ENCODE data around the gene TLK2. TPM values are rescaled to one million over a fixed set of nuclear protein-coding genes. Genes with fewer than 3 reads are reported as not detected.
"Not testable (repeated sequence)": the region's sequence is repeated elsewhere in the genome, so short reads cannot be mapped to it uniquely, and the experiment has no call there.

The TLK2 gene
- total RNA-seq, 1 experiment from 2014 or later: 56.1 TPM

DNA sequence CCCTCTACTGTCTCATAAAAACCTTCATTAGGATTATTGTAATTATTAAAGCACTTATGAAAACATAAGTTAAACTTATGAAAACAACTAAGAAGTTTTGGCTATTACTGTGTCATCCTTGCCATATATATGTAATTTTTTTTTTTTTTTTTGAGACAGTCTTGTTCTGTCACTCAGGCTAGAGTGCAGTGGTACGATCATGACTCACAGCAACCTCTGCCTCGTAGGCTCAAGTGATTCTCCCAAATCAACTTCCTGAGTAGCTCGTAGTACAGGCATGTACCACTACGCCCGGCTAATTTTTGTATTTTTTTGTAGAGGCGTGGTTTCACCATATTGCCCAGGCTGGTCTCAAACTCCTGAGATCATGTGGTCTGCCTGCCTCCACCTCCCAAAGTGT lies 46.7 kb downstream of the TLK2 start:
- peak overlapping the region; percentile 49 for H3K27ac Mint-ChIP-seq (ENCODE audit: low read depth, unreplicated experiment)
- H3K27me3 Mint-ChIP-seq (ENCODE audit: insufficient read depth, unreplicated experiment); H3K4me1 Mint-ChIP-seq (ENCODE audit: insufficient read depth, unreplicated experiment); BruUV-seq (replicated peaks); H3K9me3 Mint-ChIP-seq (ENCODE audit: unreplicated experiment); CTCF ChIA-PET; H3K4me3 Mint-ChIP-seq (ENCODE audit: unreplicated experiment); intact Hi-C loops (cut with micrococcal nuclease): not testable (repeated sequence)
- peak; percentile 67 for DNase-seq (ENCODE audit: unreplicated experiment)
- H3K36me3 Mint-ChIP-seq (ENCODE audit: insufficient read depth, unreplicated experiment): peaks cover 57% of the 10 kb centered on the region
- POLR2A ChIA-PET: interaction anchor here (0.6 kb wide), 1 partner anchor 52 kb away, joined by 3 read pairs; no protein-coding TSS in a partner anchor

DNA sequence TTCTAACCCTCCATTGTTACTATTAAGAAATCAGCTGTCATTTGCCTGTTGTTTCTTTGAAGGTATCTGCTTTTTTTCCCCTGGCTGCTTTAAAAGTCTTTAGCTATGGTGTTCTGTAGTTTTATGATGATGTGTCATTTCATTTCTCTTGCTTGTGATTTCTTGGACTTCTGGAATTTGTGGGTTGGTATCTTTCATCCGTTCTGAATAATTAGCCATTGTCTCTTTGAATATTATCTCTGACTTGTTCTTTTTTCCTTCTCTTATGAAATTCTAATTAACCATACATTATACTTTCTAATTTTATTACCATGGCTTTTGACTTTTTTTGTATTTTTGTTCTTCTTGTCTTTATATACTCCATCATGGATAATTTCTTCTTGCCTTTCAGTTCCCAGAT lies 52.3 kb downstream of the TLK2 start:
- peaks cover 54% of the 10 kb centered on the region for H3K36me3 Mint-ChIP-seq (ENCODE audit: insufficient read depth, unreplicated experiment)
- H3K27me3 Mint-ChIP-seq (ENCODE audit: insufficient read depth, unreplicated experiment); intact Hi-C loops (cut with micrococcal nuclease); H3K9me3 Mint-ChIP-seq (ENCODE audit: unreplicated experiment); H3K27ac Mint-ChIP-seq (ENCODE audit: low read depth, unreplicated experiment); POLR2A ChIA-PET; DNase-seq (ENCODE audit: unreplicated experiment); CTCF ChIA-PET; H3K4me3 Mint-ChIP-seq (ENCODE audit: unreplicated experiment); BruUV-seq (replicated peaks): not testable (repeated sequence)
- peaks cover 11% of the 10 kb centered on the region for H3K4me1 Mint-ChIP-seq (ENCODE audit: insufficient read depth, unreplicated experiment)

DNA sequence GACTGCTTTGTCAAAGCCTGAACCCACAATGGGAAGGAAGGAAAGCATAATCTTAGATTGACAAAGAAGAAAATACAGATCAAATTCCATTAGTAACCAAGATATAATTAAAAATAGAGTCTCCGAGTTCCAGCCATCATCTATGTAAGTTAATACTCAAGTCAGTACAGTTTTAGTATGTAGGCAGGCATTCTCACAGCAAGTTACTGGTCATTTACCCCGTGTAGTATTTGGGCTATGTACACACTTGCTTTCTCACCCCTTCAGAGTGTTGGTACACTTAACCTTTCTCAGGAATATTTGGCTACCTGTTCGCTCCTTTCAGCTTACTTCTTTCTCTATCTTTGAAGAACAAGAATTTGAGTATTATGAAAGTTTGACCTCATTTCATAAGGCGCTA lies 57.9 kb downstream of the TLK2 start:
- peaks cover 58% of the 10 kb centered on the region for H3K36me3 Mint-ChIP-seq (ENCODE audit: insufficient read depth, unreplicated experiment)
- intact Hi-C loops (cut with micrococcal nuclease); H3K4me1 Mint-ChIP-seq (ENCODE audit: insufficient read depth, unreplicated experiment); BruUV-seq (replicated peaks); H3K27me3 Mint-ChIP-seq (ENCODE audit: insufficient read depth, unreplicated experiment); H3K4me3 Mint-ChIP-seq (ENCODE audit: unreplicated experiment); DNase-seq (ENCODE audit: unreplicated experiment); CTCF ChIA-PET; H3K9me3 Mint-ChIP-seq (ENCODE audit: unreplicated experiment); H3K27ac Mint-ChIP-seq (ENCODE audit: low read depth, unreplicated experiment); POLR2A ChIA-PET: not testable (repeated sequence)

DNA sequence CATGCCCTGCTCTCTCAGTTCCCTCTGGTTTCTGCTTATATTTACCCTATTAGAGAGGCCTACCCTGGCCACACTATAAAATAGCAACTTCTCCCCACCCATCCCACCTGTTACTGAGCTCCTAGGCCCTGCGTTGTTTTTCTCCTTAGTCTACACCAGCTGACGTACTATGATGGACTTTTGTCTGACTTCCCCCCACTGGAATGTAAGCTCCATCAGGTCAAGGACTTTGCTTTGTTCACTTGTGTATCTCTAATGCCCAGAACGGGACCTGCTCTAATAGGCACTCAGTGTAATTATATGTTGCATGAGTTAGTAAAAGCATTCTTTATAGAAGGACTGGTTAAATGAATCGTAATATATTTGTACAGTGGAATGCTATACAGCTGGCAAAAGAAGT lies 62.4 kb downstream of the TLK2 start:
- H3K27me3 Mint-ChIP-seq (ENCODE audit: insufficient read depth, unreplicated experiment); H3K27ac Mint-ChIP-seq (ENCODE audit: low read depth, unreplicated experiment); H3K9me3 Mint-ChIP-seq (ENCODE audit: unreplicated experiment); intact Hi-C loops (cut with micrococcal nuclease); DNase-seq (ENCODE audit: unreplicated experiment); BruUV-seq (replicated peaks); POLR2A ChIA-PET; CTCF ChIA-PET; H3K4me1 Mint-ChIP-seq (ENCODE audit: insufficient read depth, unreplicated experiment); H3K4me3 Mint-ChIP-seq (ENCODE audit: unreplicated experiment): not testable (repeated sequence)
- peaks cover 50% of the 10 kb centered on the region for H3K36me3 Mint-ChIP-seq (ENCODE audit: insufficient read depth, unreplicated experiment)

DNA sequence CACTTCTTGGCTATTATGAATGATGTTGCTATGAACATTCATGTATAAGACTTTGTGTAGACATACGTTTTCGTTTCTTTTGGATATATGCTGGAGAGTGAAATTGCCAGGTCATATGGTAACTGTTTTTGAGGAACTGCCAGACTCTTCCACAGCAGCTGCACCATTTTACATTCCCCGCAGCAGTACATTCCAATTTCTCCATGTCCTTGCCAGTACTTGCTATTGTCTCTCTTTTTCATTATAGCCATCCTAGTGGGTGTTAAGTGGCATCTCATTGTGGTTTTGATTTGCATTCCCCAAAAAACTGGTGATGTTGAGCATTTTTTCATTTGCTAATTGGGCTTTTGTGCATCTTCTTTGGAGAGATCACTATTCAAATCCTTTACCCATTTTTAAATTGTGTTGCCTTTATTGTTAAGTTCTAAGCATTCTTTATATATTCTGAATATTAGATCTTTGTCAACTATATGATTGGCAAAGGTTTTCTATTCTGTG lies 64.7 kb downstream of the TLK2 start:
- intact Hi-C loops (cut with micrococcal nuclease); H3K27ac Mint-ChIP-seq (ENCODE audit: low read depth, unreplicated experiment); H3K4me1 Mint-ChIP-seq (ENCODE audit: insufficient read depth, unreplicated experiment): not testable (repeated sequence)

DNA sequence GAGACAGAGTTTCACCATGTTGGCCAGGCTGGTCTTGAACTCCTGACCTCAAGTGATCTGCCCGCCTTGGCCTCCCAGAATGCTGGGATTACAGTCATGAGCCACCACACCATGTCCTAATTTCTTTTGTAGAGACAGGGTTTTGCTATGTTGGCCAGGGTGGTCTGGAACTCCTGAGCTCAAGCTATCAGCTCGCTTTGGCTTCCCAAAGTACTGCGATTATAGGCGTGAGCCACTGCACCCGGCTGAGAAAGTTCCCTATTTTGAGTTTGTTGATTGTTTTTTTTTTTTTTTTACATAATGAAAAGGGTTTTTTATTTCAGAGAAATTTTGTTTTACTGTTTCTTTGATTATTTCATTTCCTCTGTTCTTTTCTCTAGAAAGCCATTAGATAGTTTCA lies 67.4 kb downstream of the TLK2 start:
- CTCF ChIA-PET; H3K4me3 Mint-ChIP-seq (ENCODE audit: unreplicated experiment); H3K27ac Mint-ChIP-seq (ENCODE audit: low read depth, unreplicated experiment); H3K27me3 Mint-ChIP-seq (ENCODE audit: insufficient read depth, unreplicated experiment); POLR2A ChIA-PET; BruUV-seq (replicated peaks); H3K4me1 Mint-ChIP-seq (ENCODE audit: insufficient read depth, unreplicated experiment); DNase-seq (ENCODE audit: unreplicated experiment); intact Hi-C loops (cut with micrococcal nuclease); H3K9me3 Mint-ChIP-seq (ENCODE audit: unreplicated experiment): not testable (repeated sequence)
- H3K36me3 Mint-ChIP-seq (ENCODE audit: insufficient read depth, unreplicated experiment): peaks cover 24% of the 10 kb centered on the region

More for the DNA sequence above, 64.7 kb downstream of the TLK2 start:
- peaks cover 35% of the 10 kb centered on the region for H3K36me3 Mint-ChIP-seq (ENCODE audit: insufficient read depth, unreplicated experiment)
- DNase-seq (ENCODE audit: unreplicated experiment); H3K9me3 Mint-ChIP-seq (ENCODE audit: unreplicated experiment); H3K27me3 Mint-ChIP-seq (ENCODE audit: insufficient read depth, unreplicated experiment); POLR2A ChIA-PET; H3K4me3 Mint-ChIP-seq (ENCODE audit: unreplicated experiment); BruUV-seq (replicated peaks): not testable (repeated sequence)
- CTCF ChIA-PET: interaction anchor here (0.6 to 0.9 kb wide), 2 partner anchors 45 to 439 kb away, joined by 3 read pairs; no protein-coding TSS in a partner anchor

Data from MCF 10A (cell line).